Measurements from ENCODE around the gene PRKG2.
"Not testable (repeated sequence)": the region's sequence is repeated elsewhere in the genome, so short reads cannot be mapped to it uniquely, and the experiment has no call there.

Gene PRKG2

DNA sequence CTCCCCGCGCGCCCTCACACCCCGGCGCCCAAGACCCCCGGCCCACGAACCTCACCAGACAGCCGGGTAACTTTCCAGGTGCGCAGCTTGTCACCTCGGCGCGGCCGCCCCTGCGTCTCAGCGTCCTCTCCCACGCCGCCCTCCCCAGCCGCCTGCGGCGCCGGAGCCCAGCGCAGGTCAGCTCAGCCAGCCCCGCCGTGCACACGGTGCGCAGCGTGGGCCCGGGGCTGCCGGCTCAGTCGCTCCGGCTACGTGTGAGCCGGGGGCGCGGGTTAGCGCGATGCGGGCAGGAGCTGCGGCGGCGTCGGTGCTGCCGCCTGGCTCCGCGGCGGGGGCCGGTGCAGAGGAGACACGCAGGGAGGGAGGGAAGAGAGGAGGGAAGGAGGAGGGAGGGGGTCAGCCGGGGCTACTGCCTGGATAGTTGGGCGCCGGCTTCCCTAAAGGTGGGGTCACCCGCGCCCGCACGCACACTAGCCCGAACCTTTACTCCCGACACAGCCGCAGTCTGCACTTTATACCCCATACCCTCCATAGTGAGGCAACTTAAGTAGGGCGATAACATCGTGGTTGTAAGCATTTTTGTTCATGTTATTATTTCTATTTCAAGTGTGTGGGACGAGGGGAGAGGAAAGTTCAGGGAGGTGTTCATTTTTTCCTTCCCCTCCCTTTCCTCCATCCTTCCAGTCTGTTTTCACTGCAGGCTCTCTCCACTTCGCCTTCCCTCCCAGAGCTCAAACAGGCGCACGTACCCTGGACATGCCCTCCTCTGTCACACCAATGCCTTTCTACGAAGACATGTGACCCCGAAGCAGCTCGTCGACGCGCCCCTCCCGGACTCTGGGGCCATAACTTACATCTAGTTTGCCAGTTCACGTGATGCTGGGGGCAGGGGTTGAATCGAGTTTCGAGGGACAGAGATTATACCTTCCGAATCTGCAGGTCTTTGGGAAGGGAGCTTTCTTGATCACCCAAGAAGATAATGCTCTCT lies at the start of gene PRKG2:
Gene PRKG2 (minus strand): TSS at position 342 of the 988 bp plus-strand sequence. CDS start 10,175 bp downstream, outside the sequence.
- peak within 1 kb of the TSS; percentile 45 for H3K4me3 ChIP-seq (ENCODE audit: low read depth, low read length)
- no peak for DNase-seq (ENCODE audit: low read depth)

- no peak overlapping the region for H3K4me3 ChIP-seq (ENCODE audit: low read depth, low read length)
- DNase-seq (ENCODE audit: low read depth): no peak
Observed at GRCh38 chr4:81260443-81261101, 45.5 kb upstream of the PRKG2 start.

DNA sequence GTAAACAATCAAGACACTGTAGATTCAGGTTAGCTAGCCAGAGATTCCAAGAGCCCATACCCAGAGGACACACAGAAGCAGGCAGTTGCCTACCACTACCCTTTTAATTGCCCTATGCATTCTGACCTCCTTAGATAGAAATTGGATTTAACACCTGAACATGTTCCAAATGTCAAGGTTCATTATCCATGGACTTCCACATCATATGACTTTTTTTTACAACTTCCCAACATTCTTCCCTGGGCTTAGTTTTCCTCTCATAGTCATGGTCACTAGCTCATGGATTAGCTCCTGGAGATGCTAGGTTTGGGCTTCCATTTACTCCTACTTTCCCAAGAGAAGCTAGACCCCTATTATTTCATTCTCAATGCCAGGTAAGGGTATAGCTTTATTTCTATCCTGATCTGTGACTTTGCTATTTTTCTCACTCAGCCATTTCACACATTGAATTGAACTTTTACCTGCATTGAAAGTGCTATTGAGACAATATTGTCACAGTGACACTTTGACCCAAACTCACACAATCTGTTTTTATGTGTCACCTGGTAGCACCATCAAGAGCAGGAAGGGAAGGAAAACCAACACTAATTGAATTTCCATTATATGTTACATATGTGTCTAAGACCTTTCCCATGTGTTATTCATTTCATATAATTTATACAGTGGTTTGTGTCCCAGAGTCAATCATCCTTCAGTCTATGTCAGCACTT lies 44.0 kb upstream of the PRKG2 start:
- no peak overlapping the region for H3K4me3 ChIP-seq (ENCODE audit: low read depth, low read length)
- DNase-seq (ENCODE audit: low read depth): no peak

- H3K4me3 ChIP-seq (ENCODE audit: low read depth, low read length): no peak overlapping the region
- DNase-seq (ENCODE audit: low read depth): no peak
Observed at GRCh38 chr4:81257816-81258215, 42.8 kb upstream of the PRKG2 start.

DNA sequence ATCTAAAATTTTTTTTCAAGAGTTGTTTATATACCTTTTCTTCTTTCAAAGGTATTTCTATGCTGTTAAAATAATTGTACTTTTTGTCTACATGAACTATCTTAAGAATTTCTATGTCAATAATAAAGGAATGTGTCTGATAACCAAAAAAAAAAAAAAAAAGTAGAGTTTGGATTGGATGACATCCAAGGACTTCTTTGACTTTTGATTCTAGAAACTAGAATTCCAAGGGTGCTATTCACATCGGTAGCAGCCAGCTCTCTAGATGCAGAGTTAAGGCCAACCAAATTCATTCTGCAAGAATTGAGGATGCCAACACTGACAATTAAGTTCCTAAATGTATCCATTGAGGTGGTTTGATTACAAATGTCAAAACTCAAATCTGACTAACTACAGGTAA lies 42.0 kb upstream of the PRKG2 start:
- peak; percentile 28 for DNase-seq (ENCODE audit: low read depth)
- H3K4me3 ChIP-seq (ENCODE audit: low read depth, low read length): no peak overlapping the region

GRCh38 chr4:81256059-81256970 lies 41.3 kb upstream of the PRKG2 start:
- H3K4me3 ChIP-seq (ENCODE audit: low read depth, low read length): no peak overlapping the region
- DNase-seq (ENCODE audit: low read depth): no peak

DNA sequence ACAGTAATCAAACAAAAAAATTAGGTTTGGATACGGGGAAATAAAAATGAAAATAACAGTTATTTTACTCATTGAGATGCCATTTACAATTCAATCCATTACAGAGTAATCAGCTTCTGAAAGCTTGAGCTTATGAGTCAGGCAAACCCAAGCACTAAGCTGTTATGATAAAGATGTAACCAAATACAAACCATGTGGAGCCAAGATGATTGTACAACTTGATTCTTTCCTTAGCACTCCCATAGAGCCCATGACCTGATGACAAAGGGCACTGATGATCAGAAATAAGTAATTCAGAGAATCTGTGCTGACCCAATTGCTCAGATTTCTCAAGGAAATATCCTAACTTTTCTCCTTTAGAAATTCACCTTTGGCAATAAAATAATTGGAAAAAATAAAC lies 40.5 kb upstream of the PRKG2 start:
- DNase-seq (ENCODE audit: low read depth): peak; percentile 65
- no peak overlapping the region for H3K4me3 ChIP-seq (ENCODE audit: low read depth, low read length)

DNA sequence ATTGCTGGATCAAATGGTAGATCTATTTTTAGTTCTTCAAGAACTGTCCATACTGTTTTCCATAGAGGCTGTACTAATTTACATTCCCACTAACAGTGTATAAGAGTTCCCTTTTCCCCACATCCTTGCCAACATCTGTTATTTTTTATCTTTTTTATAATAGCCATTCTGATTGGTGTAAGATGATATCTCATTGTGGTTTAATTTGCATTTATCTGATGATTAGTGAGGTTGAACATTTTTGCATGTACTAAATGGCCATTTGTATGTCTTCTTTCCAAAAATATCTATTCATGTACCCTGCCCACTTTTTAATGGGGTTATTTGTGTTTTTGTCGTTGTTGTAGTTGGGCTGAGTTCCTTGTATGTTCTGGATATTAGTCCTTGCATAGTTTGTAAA lies 35.4 kb upstream of the PRKG2 start:
- no peak overlapping the region for H3K4me3 ChIP-seq (ENCODE audit: low read depth, low read length)
- DNase-seq (ENCODE audit: low read depth): no peak

- DNase-seq (ENCODE audit: low read depth): no peak
- H3K4me3 ChIP-seq (ENCODE audit: low read depth, low read length): no peak overlapping the region
Observed at GRCh38 chr4:81245218-81246009, 30.4 kb upstream of the PRKG2 start.

- no peak overlapping the region for H3K4me3 ChIP-seq (ENCODE audit: low read depth, low read length)
- no peak for DNase-seq (ENCODE audit: low read depth)
Observed at GRCh38 chr4:81237791-81238190, 22.8 kb upstream of the PRKG2 start.

DNA sequence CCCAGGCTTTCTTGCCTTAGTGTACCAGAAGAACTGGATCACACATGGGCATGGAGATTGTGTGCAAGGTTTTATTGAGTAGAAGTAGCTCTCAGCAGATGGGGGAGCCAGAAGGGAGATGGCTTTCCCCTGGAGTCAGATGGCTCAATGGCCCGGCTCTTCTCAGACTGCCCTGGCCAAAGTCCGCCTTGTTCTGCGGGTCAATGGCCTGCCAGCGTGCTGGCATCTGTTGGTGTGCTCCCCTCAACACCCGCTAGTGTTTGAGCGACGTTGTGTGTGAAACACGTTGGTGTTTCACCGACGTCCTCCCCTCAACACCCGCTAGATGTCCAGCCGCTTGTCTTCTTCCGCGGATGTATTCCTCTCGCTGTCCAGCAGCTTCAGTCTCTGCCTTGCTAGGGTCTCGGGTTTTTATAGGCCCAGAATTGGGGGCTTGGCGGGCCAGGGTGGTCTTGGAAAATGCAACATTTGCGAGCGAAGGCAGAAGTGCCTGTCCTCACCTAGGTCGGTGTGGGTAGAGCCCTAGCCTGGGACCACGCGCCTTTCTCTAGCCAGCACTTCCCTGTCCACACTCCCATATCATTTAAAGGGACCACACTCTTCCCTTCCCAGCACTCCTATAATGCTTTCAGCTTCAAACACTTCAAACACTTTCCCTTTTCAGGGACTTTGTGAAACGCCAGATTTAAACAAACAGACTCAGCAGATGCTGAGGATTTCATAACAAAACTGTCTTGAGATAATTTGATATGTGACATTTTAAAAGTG lies 21.1 kb upstream of the PRKG2 start:
- H3K4me3 ChIP-seq (ENCODE audit: low read depth, low read length): no peak overlapping the region
- DNase-seq (ENCODE audit: low read depth): no peak

GRCh38 chr4:81227968-81228367 lies 12.9 kb upstream of the PRKG2 start:
- H3K4me3 ChIP-seq (ENCODE audit: low read depth, low read length): no peak overlapping the region
- DNase-seq (ENCODE audit: low read depth): no peak

GRCh38 chr4:81227138-81227537 lies 12.1 kb upstream of the PRKG2 start:
- no peak for DNase-seq (ENCODE audit: low read depth)
- H3K4me3 ChIP-seq (ENCODE audit: low read depth, low read length): no peak overlapping the region

GRCh38 chr4:81225252-81225651 lies 10.2 kb upstream of the PRKG2 start:
- H3K4me3 ChIP-seq (ENCODE audit: low read depth, low read length): no peak overlapping the region
- no peak for DNase-seq (ENCODE audit: low read depth)

DNA sequence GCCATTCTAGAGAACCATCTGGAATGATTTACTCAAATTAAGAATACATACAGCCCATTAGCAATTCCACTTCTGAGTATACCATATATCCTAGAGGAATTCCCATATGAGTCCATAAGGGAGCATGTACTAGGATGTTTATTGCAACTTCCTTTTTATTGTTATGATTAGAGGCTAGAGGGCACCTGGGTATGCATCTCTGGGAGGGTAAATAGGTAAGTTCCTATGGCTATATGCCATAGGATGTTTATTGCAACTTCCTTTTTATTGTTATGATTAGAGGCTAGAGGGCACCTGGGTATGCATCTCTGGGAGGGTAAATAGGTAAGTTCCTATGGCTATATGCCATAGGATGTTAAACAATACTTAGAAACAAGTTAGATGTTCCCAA lies 7.1 kb upstream of the PRKG2 start:
- H3K4me3 ChIP-seq (ENCODE audit: low read depth, low read length); DNase-seq (ENCODE audit: low read depth): not testable (repeated sequence)

DNA sequence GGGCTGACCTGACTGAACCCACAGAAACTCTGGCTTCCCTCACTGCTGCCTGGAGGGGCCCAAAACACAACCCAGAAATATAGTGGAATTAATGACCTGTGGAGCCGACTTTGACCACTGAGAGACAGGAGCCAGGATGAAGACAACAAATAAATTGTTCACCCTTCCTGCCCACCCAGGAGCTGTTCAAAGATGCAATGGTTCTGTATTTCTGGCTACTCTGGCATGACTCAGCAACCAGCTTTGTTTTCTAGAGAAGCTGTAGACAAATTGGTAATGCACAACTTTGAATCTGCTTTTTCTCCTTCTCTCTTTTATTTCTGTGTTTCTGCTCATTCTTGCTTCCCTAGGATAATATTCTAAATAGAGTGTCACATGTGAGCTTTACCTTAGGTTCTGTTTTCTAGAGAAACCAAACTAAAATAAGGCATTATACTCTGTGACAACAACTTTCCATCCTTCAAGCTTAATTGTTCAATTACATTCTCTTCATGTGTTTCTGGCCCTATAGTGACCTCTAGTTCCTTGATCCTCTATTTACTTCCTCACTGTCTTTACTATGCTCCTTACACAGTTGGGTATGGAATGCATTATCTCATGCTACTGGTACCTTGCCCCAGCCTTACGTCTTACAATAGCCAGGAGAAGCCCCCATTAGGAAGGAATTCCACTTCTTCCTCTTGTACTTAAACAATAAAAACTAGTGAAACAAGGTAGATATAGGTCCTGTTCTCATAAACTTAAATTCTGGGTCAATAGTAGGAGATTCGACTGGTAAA lies 6.5 kb upstream of the PRKG2 start:
- DNase-seq (ENCODE audit: low read depth): no peak
- H3K4me3 ChIP-seq (ENCODE audit: low read depth, low read length): no peak overlapping the region

GRCh38 chr4:81220271-81220670 lies 5.2 kb upstream of the PRKG2 start:
- DNase-seq (ENCODE audit: low read depth): no peak
- no peak overlapping the region for H3K4me3 ChIP-seq (ENCODE audit: low read depth, low read length)
